GM10248 (cell line): Measurements from ENCODE around the gene OR4F6.

ENCODE experiments used
- CTCF ChIA-PET: fragments of 300-600 bp; sonication (Branson Sonifier 250); formaldehyde crosslinking; extraction: SDS; loops from one replicate; lab custom pipeline; 2021; ENCODE audit warnings: antibody characterized with exemption; lab: Yijun Ruan, JAX
- POLR2A ChIA-PET: fragments of 350-650 bp; sonication (Branson Sonifier 250); formaldehyde crosslinking; extraction: SDS; loops from one replicate; lab custom pipeline; 2020; ENCODE audit warnings: antibody characterized with exemption; lab: Yijun Ruan, JAX
- DNase-seq: peaks from one replicate; pipeline ENCODE4 v3.0.0; 2012; ENCODE audit errors: extremely low spot score
- TF ChIP-seq, protein P1 (sequence below): IDR thresholded peaks from 2 replicates; pipeline ENCODE4 v1.5.1; 2012; ENCODE audit warnings: mild to moderate bottlenecking, low read depth; ENCODE audit errors: extremely low read depth, missing control alignments, control extremely low read depth

The OR4F6 gene

DNA sequence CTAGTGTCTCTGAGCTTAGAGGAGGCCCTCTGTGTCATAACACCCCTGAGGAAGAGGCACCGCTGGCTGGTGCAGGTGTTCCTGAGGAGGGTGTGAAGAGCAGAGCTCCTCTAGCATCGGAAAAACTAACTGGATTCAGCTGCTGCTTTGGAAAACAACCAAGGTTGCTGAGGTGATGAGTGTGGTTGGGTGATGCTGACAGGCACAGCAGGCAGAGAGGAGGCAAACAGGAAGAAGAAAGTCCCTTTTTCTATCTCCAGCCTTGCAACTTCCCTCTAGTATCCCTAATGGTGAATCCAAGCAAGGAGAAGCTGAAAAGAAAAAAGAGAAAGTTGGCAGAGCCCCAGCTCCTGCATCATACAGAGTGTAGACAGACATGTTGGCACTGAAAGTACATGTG, 4.9 kb downstream of the OR4F6 start:
- CTCF ChIA-PET = interaction anchor here (2.5 kb wide), 1 partner anchor 10 kb away, joined by 9 read pairs; no protein-coding TSS in a partner anchor

DNA sequence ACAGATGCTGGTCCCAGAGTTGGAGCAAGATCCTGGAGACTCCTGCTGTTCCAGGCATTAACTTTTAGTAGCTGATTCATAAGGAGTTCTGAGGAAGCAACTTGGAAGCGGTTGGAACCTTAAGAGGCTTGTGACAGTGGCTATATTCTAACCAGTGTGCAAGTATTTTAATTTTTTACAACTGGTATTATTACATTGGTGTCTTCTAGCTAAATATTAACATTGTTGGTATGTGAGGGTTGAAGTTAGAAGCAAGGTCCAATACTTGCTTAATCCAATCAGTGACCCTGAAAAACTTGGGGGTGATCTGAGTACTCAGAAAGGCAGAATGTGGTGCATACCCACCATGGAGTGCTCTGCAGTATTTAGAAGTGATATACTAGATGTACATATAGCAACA, 7.1 kb downstream of the OR4F6 start:
- ChIA-PET POLR2A (no interaction called here), CTCF (interaction anchor here (1.1 kb wide), 1 partner anchor 8 kb away, joined by 3 read pairs; no protein-coding TSS in a partner anchor)
- no peak for DNase-seq
- TF ChIP-seq, protein P1, sequence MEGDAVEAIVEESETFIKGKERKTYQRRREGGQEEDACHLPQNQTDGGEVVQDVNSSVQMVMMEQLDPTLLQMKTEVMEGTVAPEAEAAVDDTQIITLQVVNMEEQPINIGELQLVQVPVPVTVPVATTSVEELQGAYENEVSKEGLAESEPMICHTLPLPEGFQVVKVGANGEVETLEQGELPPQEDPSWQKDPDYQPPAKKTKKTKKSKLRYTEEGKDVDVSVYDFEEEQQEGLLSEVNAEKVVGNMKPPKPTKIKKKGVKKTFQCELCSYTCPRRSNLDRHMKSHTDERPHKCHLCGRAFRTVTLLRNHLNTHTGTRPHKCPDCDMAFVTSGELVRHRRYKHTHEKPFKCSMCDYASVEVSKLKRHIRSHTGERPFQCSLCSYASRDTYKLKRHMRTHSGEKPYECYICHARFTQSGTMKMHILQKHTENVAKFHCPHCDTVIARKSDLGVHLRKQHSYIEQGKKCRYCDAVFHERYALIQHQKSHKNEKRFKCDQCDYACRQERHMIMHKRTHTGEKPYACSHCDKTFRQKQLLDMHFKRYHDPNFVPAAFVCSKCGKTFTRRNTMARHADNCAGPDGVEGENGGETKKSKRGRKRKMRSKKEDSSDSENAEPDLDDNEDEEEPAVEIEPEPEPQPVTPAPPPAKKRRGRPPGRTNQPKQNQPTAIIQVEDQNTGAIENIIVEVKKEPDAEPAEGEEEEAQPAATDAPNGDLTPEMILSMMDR = no peak

More for the DNA sequence above, 4.9 kb downstream of the OR4F6 start:
- POLR2A ChIA-PET = no interaction called here
- DNase-seq = no peak
- TF ChIP-seq, protein P1 = no peak

DNA sequence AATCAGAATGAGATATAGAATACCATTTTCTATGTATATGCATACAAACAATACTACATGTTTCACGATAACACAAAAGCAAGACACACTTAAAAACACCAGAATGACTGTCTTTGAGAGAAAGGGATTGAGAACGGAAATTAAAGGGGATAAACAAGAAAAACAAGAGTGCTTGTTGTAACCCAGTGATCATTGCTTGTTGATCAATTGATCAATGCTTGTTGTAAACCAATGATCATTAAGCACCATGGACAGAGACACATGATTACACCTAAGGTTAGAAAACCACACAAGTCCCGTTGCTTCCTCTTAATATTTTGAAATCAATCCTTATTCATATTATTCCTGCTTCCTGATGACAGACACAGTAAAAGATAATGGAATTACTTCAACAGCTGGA, 7.6 kb downstream of the OR4F6 start:
- DNase-seq = no peak
- CTCF ChIA-PET = interaction anchor here (1.1 kb wide), 1 partner anchor 9 kb away, joined by 3 read pairs; no protein-coding TSS in a partner anchor
- POLR2A ChIA-PET = no interaction called here
- TF ChIP-seq, protein P1 = no peak

DNA sequence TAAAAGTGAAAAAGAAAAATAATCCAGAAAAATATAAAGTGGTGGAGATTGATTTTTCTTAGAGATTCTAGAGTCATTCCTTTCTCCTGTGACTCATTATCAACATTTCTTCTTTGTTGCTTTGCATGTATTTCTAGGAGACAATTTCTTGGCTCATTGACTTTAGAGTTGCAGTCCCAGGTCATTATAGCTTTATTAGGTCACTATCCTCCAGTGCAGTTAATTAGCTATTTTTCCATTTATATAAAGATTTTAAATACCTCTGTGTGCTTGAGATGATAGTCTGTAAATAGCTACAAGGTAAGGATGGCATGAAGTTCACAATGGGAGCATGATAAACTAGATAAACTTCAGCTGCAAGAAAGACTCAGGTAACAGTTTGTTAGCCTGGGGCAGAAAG, 8.6 kb downstream of the OR4F6 start, which contains the start of gene OR4F15:
TSS of gene OR4F15 (plus strand) at position 301 of the 400 bp plus-strand sequence. CDS start 5,985 bp downstream, outside the sequence.
- ChIA-PET POLR2A (no interaction called here), CTCF (no interaction called here)
- no peak for DNase-seq
- TF ChIP-seq, protein P1 = no peak

DNA sequence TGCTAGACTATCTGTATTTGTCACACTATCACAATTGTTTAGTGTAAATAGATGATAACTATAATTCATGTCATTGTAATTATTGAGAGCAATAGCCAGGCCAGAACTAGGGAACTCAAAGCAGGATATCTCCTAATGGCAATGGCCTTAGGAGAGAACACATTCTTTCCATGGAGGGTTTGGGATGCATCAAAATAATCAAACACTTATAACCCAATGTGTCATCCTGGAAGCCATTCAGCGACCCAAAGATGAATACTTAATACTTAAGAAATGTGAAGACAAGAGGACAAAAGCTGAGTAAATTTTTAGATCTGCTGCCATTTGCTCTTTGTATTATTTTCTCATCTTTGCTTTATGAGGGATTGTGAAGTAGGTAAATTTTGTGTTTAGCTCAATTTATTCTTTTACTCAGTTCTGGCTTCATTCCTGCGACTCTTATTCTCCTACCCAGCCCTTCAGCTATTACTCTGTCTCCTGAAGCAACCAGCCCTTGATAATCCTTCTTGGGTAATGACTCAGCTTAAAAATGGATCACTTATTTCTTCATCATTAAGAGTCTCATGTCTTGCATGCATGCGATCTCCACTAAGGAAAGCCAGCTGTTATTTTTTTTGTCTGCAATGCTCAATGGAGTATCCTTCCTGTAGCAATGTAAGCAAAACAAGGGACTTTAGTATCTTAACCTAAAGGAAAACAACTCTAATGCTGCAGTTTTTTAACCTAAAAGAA, 10.7 kb downstream of the OR4F6 start:
- DNase-seq = no peak
- ChIA-PET POLR2A (no interaction called here), CTCF (interaction anchor here (2.3 kb wide), 1 partner anchor 10 kb away, joined by 9 read pairs; the partner anchor contains the start of gene OR4F6)
- TF ChIP-seq, protein P1 = no peak

DNA sequence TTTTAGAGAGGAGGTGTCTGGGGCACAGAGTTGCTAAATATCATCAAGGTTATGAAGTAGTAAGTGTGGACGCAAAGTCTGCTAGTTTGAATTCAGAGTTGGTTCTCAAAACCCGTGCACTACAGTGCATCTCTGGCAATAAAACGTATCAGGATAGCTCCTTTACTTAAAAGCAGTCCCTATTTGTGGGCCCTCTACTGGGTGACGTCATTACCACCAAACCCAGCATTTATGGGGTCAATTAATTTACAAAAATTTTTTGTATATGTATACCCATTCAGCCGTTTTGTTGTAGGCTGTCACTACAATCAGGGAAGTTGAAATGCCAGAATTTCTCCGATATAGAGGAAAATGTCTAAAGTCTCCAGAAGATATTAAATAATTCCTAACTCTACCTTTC, 17.5 kb downstream of the OR4F6 start:
- ChIA-PET CTCF (no interaction called here), POLR2A (no interaction called here)
- TF ChIP-seq, protein P1 = no peak
- DNase-seq = no peak
